Mesenteric fat pad (tissue), 1 donor: ENCODE measurements around the gene QKI. TPM values are rescaled to one million over a fixed set of nuclear protein-coding genes. Genes with fewer than 3 reads are reported as not detected.

Experiments used
- DNase-seq: peaks from one replicate; pipeline ENCODE4 v3.0.0-alpha.2; 2020; ENCODE audit warnings: low spot score
- total RNA-seq: library from RNA; stranded (reverse); fragmentation: NEBNext Ultra II Directional; extraction: Animal tissue kit (Norgen Biotek cat#: 25700); gene quantifications from one replicate; pipeline ENCODE4 v1.2.1, GENCODE V29; 2021
- donor health status: DM: yes; HTN: yes; CAD: no.

Gene QKI
- total RNA-seq, 1 donor from 2014 or later = 267 TPM

DNA sequence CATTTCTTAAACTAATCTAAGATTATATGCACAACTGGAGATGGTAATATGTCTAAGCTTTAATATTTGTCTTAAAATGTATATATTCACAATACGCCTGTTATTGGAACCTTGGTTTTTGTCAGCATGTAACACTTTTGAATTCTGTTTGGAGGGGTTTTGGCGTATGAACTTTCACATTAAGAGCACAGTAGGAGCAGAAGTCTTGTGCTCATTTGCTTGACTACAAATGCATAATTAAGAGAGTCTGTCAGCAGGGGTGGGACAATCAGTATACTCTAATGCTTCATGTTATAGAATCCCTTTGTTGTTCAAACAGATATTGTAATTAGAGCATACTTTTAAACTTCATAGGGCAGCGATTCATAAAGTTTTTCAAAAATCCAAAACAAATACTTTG, 112.8 kb downstream of the QKI start:
- DNase-seq = no peak

- DNase-seq = no peak
Measured at GRCh38 chr6:163529605-163530004, 115.1 kb downstream of the QKI start.

- no peak for DNase-seq
Measured at GRCh38 chr6:163530406-163530805, 115.9 kb downstream of the QKI start.

- DNase-seq = no peak
Measured at GRCh38 chr6:163531122-163531521, 116.6 kb downstream of the QKI start.

DNA sequence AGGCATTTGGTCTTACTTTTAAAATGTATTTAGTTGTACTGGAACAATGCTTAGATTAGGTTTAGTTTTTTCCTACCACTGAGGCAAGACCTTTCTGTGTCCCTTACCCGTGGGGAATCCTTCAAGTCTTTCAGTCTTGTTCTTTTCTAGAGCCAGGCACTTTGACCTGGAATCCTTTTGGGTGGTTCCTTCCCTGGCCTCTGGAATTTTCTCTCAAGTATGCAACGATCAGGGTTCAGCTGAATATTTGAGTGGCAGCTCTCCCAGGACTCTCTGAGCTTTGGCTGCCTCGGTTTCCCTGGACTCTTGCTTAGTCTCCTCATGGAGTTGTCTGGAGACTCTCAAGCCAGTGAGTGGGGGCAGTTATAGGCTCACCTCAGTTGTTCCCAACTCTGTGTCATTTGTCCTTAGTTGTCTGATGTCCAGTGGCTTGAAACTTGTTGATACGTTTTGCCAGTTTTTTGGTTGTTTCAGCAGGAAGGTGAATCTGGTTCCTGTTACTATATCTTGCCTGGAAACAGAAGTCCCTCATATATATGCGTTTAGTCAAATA, 118.1 kb downstream of the QKI start:
- no peak for DNase-seq

GRCh38 chr6:163533443-163533842, 118.9 kb downstream of the QKI start:
- no peak for DNase-seq

DNA sequence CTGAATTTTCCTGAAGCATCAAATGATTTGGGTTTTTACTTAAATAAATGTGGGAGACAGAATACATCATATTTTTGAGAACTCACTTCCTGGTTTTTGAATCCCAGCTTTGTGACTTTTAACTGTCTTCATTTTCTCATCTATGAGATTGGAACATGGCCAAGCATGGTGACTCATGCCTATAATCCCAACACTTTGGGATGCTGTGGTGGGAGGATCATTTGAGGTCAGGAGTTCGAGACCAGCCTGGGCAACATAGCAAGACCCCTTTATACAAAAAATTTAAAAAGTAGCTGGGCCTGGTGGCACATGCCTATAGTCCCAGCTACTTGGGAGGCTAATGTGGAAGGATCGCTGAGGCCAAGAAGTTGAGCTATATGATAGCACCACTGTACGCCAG, 122.3 kb downstream of the QKI start:
- DNase-seq = no peak

DNA sequence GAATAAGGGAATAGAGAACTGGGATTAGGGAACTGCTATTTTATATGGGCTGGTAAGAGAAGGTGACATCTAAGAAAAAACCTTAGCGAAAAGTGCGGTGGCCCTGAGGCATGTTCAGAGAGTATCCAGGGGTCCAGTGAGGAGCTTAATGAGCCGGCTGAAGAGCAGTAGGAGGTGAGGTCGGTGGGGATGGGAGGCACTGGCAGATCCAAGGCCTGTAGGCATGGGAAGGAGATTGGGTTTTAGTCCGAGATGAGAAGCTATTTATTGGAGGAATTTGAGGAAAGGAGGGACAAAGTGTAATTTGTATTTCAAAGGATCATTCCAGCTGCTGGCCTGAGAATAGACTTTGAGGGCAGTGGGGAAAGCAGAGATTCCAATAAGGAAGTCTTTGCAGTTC, 123.8 kb downstream of the QKI start:
- DNase-seq = no peak

DNA sequence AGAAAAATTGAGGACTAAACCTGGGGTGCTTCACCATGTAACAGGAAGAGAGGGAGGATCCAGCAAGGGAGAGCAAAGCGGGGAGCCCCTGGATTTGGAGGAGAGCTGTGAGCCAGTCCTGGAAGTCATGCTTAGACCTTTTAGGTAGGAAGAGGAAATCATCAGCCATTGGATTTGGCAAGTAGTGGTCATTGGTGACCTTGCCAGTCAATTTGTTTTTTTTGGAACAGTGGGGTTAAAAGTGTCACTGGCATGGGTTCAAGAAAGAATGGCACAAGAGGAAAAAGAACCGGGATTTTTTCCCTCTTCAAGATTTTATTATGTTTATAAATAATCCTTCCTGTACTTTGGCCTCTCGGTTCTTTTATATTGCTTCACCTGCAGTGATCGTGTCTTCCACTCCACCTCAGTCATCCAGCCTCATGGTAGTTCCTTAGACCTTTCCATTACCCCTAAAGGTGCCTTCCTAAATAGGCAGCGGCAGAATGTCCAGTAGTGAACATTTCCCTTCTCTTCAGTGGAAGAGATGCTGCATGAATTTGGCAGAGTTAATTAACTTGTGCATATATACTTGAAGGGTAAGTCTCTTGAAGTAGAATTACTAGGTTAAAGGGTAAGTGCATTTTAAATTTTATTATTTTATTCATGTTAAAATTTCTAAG, 124.7 kb downstream of the QKI start:
- no peak for DNase-seq

DNA sequence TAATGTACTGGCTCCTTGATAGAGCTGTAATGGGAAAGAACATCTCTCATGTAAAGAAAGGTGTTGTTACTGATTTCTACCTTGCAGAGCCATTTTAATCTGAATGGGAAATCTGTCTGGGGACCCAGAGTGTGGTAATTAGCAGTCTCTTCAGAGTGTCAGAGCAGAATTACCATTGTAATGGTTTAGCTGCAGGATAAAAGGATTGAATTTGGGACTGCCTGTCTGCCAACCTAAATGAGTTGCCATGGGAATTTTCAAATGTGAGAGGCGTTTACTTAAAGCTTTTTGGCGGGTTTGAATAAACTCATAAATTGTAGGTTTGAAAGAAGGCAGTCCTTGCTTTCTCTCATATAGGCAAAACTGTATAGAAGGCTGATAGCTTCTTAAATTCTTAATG, 128.8 kb downstream of the QKI start:
- no peak for DNase-seq

GRCh38 chr6:163545370-163545769, 130.9 kb downstream of the QKI start:
- no peak for DNase-seq

DNA sequence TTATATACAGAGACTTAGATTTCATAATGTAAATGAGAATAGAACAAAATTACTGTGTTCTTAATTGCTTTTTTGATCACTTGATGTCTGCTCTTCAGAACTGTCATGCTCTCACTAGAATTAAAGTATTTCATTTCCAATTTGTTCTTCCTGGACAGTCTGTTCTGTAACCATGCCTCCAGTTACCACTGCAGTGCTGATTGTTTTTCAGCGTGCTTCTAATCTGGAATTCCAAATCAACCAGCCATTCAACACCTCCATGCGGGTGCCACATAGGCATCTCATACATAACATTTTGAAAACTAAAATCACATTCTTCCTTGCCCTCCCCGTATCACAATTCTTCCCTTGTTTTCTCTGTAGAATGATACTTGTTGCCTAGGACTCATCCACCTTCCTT, 132.8 kb downstream of the QKI start:
- DNase-seq = no peak

DNA sequence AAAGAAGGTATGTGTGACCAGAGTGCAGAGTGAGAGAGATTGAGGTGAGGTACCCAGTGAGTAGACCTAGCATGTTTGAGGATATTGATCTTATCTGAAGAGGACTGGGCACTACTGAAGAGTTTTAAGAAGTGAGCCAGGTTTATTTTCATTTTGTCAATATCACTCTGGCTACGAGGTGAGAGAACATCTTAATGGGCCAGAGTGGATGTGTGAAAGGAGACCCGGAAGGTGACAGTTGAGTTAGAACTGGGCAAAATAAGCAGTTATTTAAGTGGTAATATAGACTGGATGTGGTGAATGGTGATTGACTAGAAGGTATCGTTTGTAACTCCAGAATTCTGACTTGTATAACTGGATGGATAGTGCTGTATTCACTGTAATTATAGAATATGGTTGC, 134.1 kb downstream of the QKI start:
- no peak for DNase-seq

DNA sequence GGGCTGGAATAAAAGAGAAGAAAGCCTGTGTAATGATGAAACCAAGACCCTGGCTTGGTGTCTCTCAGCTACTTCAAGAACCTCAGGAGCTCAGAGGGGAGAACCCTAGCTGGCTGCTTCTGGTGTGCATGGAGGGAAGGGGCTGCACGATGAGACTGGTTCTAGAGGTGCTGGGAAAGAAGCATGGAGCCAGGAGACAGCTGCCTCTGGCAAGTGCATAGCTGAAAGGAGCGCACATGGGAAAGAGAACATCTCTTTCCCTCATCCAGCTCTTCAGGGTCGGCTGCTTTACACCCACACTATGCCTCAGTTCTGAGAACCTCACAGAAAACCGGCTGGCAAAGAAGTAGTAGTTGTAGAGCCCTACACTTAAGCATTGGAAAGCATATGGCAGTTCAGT, 139.5 kb downstream of the QKI start:
- no peak for DNase-seq

DNA sequence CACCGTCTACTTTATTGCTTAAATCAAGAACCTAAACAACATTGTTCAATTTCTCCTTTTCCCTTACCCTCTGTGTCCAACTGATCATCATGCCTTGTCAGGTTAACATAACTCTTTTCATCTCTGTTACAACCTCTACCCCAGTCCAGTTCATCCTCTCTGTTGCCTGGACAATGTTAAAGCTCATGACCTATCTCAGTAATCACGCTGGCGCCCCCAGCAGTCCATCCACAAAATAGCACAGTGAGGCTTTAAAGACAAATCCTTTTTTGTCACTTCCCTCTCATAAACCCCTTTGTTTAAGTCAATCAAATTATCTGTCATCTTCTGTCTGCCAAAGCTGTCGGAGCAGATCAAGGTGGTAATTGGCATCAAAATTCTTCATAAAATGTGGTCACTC, 140.1 kb downstream of the QKI start:
- no peak for DNase-seq

DNA sequence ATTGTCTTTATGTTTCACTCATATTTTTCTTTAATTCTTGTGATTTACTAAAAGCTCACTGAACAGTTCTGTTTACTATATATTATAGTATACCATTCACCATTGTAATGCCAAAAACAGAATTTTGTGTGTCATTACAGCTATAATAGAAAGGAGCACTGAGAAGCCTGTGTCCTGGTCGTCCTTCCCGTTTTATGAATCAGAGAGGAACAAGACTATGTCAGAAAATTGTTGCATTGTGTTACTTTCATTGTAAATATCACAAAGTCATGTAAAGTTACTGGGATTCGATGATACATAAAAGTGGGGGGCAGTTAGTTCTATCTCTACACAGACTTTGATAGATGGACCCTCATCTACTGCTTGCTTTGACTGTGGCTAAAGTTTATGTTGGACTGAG, 145.1 kb downstream of the QKI start:
- DNase-seq = no peak

GRCh38 chr6:163563318-163563717, 148.8 kb downstream of the QKI start:
- DNase-seq = no peak

GRCh38 chr6:163564534-163564933, 150.0 kb downstream of the QKI start:
- no peak for DNase-seq

DNA sequence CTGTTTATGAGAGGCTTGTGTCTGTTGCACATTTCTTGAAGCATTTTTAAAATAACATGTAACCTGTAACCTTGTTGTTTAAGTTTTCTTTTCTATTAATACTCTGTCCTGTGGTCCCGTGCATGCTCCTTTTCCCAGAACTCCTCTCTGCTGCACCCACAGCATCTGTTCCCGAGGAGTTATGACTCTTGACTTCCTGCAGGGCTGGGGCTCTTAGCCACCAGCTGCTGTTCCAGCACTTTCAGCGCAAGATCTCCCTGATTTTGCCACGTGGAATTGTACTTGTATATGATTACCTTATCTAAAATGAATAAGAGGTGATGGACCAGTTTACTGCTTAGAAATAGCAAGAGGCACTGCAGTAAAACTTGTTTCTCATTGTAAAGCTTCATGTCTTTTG, 150.6 kb downstream of the QKI start:
- no peak for DNase-seq

- no peak for DNase-seq
Measured at GRCh38 chr6:163566056-163566455, 151.5 kb downstream of the QKI start.

DNA sequence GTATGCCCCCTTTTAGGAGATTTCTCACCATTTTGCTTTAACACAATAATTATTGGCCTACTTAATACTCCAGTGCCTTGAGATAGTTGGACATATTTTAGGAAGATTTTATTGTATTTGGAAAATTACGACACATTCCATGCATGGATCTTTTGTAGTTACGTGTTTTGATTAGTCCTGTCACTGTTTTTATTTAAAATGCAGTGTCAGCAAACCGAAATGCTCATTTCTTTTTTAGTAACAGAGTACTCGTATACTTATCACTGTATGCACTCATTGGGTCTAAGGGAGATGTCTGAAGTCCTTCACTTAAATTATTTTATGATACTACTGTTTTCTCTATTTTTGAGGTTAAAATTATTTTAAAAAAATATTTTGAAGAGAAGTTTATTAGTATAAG, 153.8 kb downstream of the QKI start:
- no peak for DNase-seq

GRCh38 chr6:163570579-163571231, 156.2 kb downstream of the QKI start:
- no peak for DNase-seq

- no peak for DNase-seq
Measured at GRCh38 chr6:163571730-163572129, 157.2 kb downstream of the QKI start.
